ENCODE results near the gene IGSF3.

DNA sequence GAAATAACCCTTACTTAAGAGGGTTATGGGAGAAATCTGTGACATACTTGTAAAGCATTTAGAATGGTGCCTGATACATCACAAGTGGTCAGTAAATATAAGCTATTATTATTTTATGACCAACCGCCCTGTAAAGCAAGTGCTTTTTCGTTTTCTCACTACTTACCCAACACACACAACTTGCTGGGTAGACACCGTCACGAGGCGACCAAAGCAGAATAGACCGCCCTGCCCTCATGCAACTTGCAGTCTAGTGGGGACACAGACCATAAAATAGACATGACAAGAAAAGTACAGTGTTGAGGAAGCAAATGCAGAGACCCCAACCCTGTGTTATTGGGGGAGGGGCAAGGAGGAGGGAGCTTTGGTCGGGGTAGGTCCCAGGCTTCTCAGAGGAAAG is 744 bp upstream of the IGSF3 start:
- TF ChIP-seq POLR2A (IDR thresholded peaks at IDR 0.05), result no peak
- TF ChIP-seq, protein P1, sequence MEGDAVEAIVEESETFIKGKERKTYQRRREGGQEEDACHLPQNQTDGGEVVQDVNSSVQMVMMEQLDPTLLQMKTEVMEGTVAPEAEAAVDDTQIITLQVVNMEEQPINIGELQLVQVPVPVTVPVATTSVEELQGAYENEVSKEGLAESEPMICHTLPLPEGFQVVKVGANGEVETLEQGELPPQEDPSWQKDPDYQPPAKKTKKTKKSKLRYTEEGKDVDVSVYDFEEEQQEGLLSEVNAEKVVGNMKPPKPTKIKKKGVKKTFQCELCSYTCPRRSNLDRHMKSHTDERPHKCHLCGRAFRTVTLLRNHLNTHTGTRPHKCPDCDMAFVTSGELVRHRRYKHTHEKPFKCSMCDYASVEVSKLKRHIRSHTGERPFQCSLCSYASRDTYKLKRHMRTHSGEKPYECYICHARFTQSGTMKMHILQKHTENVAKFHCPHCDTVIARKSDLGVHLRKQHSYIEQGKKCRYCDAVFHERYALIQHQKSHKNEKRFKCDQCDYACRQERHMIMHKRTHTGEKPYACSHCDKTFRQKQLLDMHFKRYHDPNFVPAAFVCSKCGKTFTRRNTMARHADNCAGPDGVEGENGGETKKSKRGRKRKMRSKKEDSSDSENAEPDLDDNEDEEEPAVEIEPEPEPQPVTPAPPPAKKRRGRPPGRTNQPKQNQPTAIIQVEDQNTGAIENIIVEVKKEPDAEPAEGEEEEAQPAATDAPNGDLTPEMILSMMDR (IDR thresholded peaks at IDR 0.05), result no peak
- TF ChIP-seq POLR2AphosphoS5 (IDR thresholded peaks at IDR 0.05), result no peak
